Measurements from ENCODE around the gene FAR2. TPM values are rescaled to one million over a fixed set of nuclear protein-coding genes. Genes with fewer than 3 reads are reported as not detected.

Gene FAR2
- total and polyA plus RNA-seq, 12 donors = 1.4 to 6.7 (median 2.6) TPM

DNA sequence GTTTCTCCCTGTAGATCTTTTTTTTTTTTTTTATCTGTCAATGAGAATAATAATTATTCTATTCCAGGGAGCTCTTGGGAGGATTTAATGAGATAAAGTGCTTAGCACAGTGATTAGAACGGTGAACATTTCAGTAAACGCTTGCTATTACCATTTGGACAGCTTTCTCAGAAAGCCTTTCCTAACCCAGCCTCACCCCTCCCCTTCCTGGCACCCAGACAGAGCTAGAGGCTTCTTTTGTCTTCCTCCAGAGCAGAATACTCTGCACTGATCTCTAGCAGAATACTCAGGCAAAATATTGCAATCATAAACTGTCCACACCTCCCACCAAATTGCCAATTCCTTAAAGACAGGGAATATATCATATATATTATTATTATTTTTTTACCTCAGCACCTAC is 165.3 kb downstream of the FAR2 start:
- Histone ChIP-seq H3K36me3 (peaks cover 0 to 35% (median 0%) of the 10 kb centered on the region in 9 donors), H3K9me3 (no peaks in the 10 kb centered on the region), H3K27me3 (no peaks in the 10 kb centered on the region), H3K4me1 (peaks cover 0 to 36% (median 11%) of the 10 kb centered on the region in 9 donors), H3K27ac (peak overlapping the region in 5 of 10 donors; percentile 53 to 80 (median 71)), H3K4me3 (no peak overlapping the region)
- WGBS, 2 donors = 7 to 8% methylated on average over 2 of the region's 2 CpGs
- intact Hi-C loops (cut with DNase I) = loop anchor here in 3 of 10 donors (5.0 to 10.0 kb wide), 3 partner anchors 70 to 240 kb away; partner anchors contain the start of gene FAR2 (in 1 of the 3)
- TF ChIP-seq, protein P1, sequence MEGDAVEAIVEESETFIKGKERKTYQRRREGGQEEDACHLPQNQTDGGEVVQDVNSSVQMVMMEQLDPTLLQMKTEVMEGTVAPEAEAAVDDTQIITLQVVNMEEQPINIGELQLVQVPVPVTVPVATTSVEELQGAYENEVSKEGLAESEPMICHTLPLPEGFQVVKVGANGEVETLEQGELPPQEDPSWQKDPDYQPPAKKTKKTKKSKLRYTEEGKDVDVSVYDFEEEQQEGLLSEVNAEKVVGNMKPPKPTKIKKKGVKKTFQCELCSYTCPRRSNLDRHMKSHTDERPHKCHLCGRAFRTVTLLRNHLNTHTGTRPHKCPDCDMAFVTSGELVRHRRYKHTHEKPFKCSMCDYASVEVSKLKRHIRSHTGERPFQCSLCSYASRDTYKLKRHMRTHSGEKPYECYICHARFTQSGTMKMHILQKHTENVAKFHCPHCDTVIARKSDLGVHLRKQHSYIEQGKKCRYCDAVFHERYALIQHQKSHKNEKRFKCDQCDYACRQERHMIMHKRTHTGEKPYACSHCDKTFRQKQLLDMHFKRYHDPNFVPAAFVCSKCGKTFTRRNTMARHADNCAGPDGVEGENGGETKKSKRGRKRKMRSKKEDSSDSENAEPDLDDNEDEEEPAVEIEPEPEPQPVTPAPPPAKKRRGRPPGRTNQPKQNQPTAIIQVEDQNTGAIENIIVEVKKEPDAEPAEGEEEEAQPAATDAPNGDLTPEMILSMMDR (IDR thresholded peaks at IDR 0.05) = no peak
- no peak for ATAC-seq
- no peak for DNase-seq

DNA sequence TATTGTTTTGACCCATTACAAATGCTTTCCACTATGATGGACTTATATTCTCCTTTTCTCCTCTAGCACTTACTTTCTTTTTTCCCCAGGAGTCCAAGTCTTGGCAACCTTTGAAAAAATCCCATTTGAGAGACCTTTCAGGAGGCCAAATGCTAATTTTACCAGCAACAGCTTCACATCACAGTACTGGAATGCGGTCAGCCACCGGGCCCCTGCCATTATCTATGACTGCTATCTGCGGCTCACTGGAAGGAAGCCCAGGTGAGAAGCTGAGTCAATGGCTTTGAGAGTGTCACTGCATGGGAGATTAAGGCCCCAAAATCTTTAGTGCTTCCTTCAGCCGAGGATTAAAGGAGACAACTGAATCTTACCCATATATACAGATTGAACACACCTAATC is 167.7 kb downstream of the FAR2 start:
- H3K27ac ChIP-seq = peak overlapping the region; percentile 7 to 80 (median 68)
- DNase-seq = peak; percentile 38 to 39

DNA sequence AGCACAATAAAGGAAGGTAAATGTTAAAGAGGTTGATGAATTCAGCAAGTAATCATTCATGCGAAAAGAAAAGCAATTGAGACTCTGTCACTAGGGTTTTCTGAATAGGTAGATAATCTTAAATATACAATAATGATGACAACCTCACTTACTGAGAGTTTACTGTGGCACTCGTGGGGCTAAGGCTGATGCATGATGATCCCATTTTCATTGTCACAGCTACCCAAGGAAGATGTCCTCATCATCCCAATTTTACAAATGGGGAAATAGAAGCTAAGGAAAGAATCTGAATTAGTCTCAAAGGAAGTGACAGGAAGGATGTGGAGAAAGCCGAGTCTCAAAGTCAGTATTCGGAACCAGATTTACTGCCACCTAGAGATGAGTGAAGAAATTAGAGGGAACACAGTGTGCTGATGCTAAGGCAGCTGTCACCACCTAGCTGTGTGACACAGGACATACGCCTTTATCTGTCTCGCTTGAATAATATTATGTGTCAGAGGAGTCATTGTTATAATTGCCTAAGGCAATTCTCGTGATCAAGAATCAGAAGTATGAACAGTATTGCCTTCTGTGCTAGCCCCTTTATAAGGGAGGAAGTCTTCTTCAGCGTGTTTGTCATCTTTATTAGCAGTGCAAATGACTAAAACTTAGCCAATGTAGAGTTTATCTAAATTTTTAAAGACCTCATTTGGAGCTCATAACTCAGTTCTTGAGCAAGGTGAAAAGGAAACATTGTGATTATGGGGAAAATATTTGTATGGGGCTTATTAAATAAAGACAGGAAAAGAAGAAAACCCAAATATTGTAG is 168.7 kb downstream of the FAR2 start:
- peak overlapping the region in 6 of 10 donors; percentile 23 to 41 (median 30) for H3K4me3 ChIP-seq
- peaks cover 0 to 22% (median 0%) of the 10 kb centered on the region in 9 donors for H3K36me3 ChIP-seq
- H3K4me1 ChIP-seq = peaks cover 0 to 39% (median 11%) of the 10 kb centered on the region in 9 donors
- intact Hi-C loops (cut with DNase I) = loop anchor here (2.0 to 10.0 kb wide), 7 partner anchors 73 to 245 kb away; no protein-coding TSS in a partner anchor
- DNase-seq (peak; percentile 18 to 65), ATAC-seq (peak; percentile 94 to 99 (median 96))
- no peaks in the 10 kb centered on the region for H3K9me3 ChIP-seq
- peak overlapping the region in 9 of 10 donors; percentile 7 to 80 (median 69) for H3K27ac ChIP-seq
- WGBS, 2 donors = 16 to 17% methylated on average over 8 of the region's 8 CpGs
- no peaks in the 10 kb centered on the region for H3K27me3 ChIP-seq
- TF ChIP-seq, protein P1 (IDR thresholded peaks at IDR 0.05) = peak; percentile 48 to 96 (median 85)

More for the DNA sequence above, 167.7 kb downstream of the FAR2 start:
- Histone ChIP-seq H3K9me3 (no peaks in the 10 kb centered on the region), H3K4me1 (peaks cover 0 to 39% (median 11%) of the 10 kb centered on the region in 9 donors), H3K36me3 (peaks cover 0 to 19% (median 0%) of the 10 kb centered on the region in 9 donors), H3K4me3 (peak overlapping the region in 6 of 10 donors; percentile 23 to 41 (median 30)), H3K27me3 (no peaks in the 10 kb centered on the region)
- ATAC-seq = peak; percentile 49 to 83 (median 71)
- intact Hi-C loops (cut with DNase I) = loop anchor here (2.0 to 10.0 kb wide), 7 partner anchors 72 to 244 kb away; no protein-coding TSS in a partner anchor
- TF ChIP-seq, protein P1 (IDR thresholded peaks at IDR 0.05) = no peak
- 14 to 20% methylated on average over 4 of the region's 4 CpGs for WGBS, 2 donors

DNA sequence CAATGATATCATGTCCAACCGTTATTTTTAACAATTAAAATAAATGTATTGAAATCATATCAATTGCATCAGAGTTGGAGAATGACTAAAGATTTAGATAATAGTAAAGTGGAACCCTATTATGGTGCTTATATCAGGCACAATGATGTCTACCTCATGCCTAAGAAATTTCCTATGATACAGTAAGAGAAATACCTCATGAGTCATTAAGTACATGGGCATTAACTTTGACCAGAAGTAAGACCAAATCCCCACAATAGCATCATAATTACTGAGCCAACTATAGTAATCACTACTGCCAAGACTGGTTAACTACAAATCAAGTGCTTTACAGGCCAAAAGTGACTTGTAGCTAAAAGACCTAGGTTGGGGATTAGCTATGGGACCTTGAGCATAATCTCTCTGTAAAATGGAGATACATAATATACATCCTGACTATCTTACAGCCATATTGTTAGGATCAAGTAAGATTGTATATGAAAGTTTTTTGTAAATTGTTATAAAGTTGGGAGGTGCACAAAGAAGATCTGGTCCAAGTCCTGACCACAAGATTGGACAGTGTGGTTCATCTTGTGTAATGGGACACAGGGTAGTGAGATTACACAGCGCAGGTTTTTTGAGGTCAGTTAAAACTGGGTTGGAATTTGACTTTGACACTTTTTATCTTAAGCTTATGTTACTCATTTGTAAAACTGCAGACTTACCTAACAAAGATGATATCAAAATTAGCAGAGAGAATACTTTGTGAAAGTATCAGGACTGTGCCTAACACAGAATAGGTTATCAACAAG is 171.4 kb downstream of the FAR2 start:
- Histone ChIP-seq H3K4me3 (no peak overlapping the region), H3K27ac (no peak overlapping the region), H3K27me3 (no peaks in the 10 kb centered on the region), H3K9me3 (no peaks in the 10 kb centered on the region), H3K4me1 (peaks cover 0 to 25% (median 11%) of the 10 kb centered on the region in 9 donors), H3K36me3 (peaks cover 0 to 29% (median 0%) of the 10 kb centered on the region in 9 donors)
- 75 to 83% methylated on average over 2 of the region's 2 CpGs for WGBS, 2 donors
- DNase-seq (no peak), ATAC-seq (no peak)
- intact Hi-C loops (cut with DNase I) = no loop called here
- TF ChIP-seq, protein P1 (IDR thresholded peaks at IDR 0.05) = no peak
